NCI-H69 (cell line): ENCODE data around the gene FAM111A.

Experiments
- DNase-seq: peaks from one replicate; lab custom pipeline; 2025; lab: John Stamatoyannopoulos, UW

Gene FAM111A

GRCh38 chr11:59141673-59142460 lies 789 bp upstream of the FAM111A start:
- DNase-seq: no peak

GRCh38 chr11:59144096-59144495 lies 1.4 kb downstream of the FAM111A start:
- DNase-seq: peak; percentile 6

- DNase-seq: peak; percentile 96
Observed at GRCh38 chr11:59144579-59145345, 2.1 kb downstream of the FAM111A start.

- no peak for DNase-seq
Observed at GRCh38 chr11:59145534-59145933, 2.9 kb downstream of the FAM111A start.

GRCh38 chr11:59151761-59152160 lies 9.1 kb downstream of the FAM111A start:
- no peak for DNase-seq

- DNase-seq: no peak
Observed at GRCh38 chr11:59152312-59152951, 9.8 kb downstream of the FAM111A start.

- DNase-seq: no peak
Observed at GRCh38 chr11:59154610-59155009, 12.0 kb downstream of the FAM111A start.

- DNase-seq: no peak
Observed at GRCh38 chr11:59157433-59157832, 14.8 kb downstream of the FAM111A start.

- peak; percentile 77 for DNase-seq
Observed at GRCh38 chr11:59158206-59159068, 15.8 kb downstream of the FAM111A start.

- no peak for DNase-seq
Observed at GRCh38 chr11:59164028-59164427, 21.4 kb downstream of the FAM111A start.

GRCh38 chr11:59171508-59172322 lies 29.1 kb downstream of the FAM111A start, which contains the start of gene DTX4:
Gene DTX4 (plus strand): TSS chr11:59172132. CDS start chr11:59172596, 464 bp downstream.
- peak; percentile 95 for DNase-seq

GRCh38 chr11:59172345-59173079 lies 29.9 kb downstream of the FAM111A start:
- peak; percentile 46 for DNase-seq

- DNase-seq: peak; percentile 53
Observed at GRCh38 chr11:59173080-59173963, 30.7 kb downstream of the FAM111A start.

GRCh38 chr11:59173964-59174663 lies 31.5 kb downstream of the FAM111A start:
- DNase-seq: no peak

- no peak for DNase-seq
Observed at GRCh38 chr11:59174664-59175033, 32.0 kb downstream of the FAM111A start.

- DNase-seq: no peak
Observed at GRCh38 chr11:59175091-59175501, 32.4 kb downstream of the FAM111A start.

GRCh38 chr11:59176330-59176729 lies 33.7 kb downstream of the FAM111A start:
- no peak for DNase-seq

- no peak for DNase-seq
Observed at GRCh38 chr11:59178402-59178801, 35.7 kb downstream of the FAM111A start.
